ENCODE results near the gene TIAL1. TPM values are rescaled to one million over a fixed set of nuclear protein-coding genes. Genes with fewer than 3 reads are reported as not detected.

TIAL1 gene
- total RNA-seq, 2 experiments from 2014 or later = 159 to 174 TPM

DNA sequence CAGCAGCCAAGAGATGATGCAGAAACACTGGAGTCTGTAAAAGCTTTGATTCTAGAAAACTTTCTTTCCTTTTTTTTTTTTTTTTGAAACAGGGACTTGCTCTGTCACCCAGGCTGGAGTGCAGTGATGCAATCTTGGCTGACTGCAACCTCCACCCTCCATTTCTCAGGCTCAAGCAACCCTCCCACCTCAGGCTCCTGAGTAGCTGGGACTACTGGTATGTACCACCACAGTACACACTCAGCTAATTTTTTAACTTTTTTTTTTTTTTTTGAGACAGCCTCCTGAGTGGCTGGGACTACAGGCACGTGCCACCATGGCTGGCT lies 37.4 kb upstream of the TIAL1 start:
- H3K27me3 Mint-ChIP-seq = no peaks in the 10 kb centered on the region
- H3K4me1 Mint-ChIP-seq (ENCODE audit: low read depth) = no peaks in the 10 kb centered on the region
- no peak for ATAC-seq (ENCODE audit: poor library complexity)
- Histone ChIP-seq H3K9me3 (ENCODE audit: control insufficient read depth in 1 of 2, insufficient read depth in 1 of 2, low read length in 2 of 2) (no peaks in the 10 kb centered on the region), H3K4me3 (ENCODE audit: low read length) (no peak overlapping the region), H3K27me3 (ENCODE audit: control insufficient read depth in 1 of 2, insufficient read depth in 2 of 2, low read length in 2 of 2) (no peaks in the 10 kb centered on the region), H3K36me3 (ENCODE audit: insufficient read depth, low read length) (no peaks in the 10 kb centered on the region), H3K4me1 (ENCODE audit: insufficient read depth, low read length) (no peaks in the 10 kb centered on the region), H3K27ac (ENCODE audit: low read depth in 1 of 2, low read length in 2 of 2) (no peak overlapping the region)
- TF ChIP-seq, protein P1, sequence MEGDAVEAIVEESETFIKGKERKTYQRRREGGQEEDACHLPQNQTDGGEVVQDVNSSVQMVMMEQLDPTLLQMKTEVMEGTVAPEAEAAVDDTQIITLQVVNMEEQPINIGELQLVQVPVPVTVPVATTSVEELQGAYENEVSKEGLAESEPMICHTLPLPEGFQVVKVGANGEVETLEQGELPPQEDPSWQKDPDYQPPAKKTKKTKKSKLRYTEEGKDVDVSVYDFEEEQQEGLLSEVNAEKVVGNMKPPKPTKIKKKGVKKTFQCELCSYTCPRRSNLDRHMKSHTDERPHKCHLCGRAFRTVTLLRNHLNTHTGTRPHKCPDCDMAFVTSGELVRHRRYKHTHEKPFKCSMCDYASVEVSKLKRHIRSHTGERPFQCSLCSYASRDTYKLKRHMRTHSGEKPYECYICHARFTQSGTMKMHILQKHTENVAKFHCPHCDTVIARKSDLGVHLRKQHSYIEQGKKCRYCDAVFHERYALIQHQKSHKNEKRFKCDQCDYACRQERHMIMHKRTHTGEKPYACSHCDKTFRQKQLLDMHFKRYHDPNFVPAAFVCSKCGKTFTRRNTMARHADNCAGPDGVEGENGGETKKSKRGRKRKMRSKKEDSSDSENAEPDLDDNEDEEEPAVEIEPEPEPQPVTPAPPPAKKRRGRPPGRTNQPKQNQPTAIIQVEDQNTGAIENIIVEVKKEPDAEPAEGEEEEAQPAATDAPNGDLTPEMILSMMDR (IDR thresholded peaks at IDR 0.05) = no peak
- no peak overlapping the region for H3K27ac Mint-ChIP-seq
- intact Hi-C loops (cut with DNase I, micrococcal nuclease) = no loop called here
- CTCF ChIA-PET = interaction anchor here (0.6 to 1.3 kb wide), 2 partner anchors 32 to 118 kb away, joined by 3 to 6 read pairs; no protein-coding TSS in a partner anchor
- DNase-seq = no peak
- POLR2A ChIA-PET = interaction anchor here (0.6 to 1.2 kb wide), 2 partner anchors 20 to 436 kb away, joined by 3 read pairs; no protein-coding TSS in a partner anchor
- no peaks in the 10 kb centered on the region for H3K9me3 Mint-ChIP-seq
- no peak overlapping the region for H3K4me3 Mint-ChIP-seq
- H3K36me3 Mint-ChIP-seq (ENCODE audit: low read depth) = no peaks in the 10 kb centered on the region

DNA sequence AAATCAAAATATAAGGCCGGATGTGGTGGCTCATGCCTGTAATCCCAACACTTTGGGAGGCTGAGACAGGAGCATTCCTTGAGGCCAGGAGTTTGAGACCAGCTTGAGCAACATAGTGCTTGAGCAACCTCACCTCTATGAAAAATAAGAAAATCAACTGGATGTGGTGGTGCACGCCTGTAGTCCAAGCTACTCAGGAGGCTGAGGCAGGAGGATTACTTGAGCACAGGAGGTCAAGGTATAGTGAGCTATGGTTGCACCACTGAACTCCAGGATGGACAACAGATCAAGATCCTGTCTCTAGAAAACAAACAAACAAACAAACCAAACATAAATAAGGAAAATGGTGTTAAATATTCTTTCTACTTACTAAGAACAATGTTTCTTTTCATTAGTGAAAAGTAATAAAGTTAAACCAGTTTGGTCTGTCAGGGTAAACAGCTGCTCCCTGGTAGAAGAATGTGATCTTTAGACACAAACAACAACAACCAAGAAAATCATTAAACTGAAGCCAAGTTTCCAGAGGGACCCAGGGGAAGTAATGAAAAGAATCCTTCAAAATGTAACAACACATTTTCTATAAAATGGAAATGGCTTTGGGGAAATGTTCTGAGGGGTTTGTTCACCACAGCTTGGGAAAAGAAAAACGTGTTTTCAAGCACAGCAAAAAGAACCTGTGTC lies 36.9 kb upstream of the TIAL1 start:
- Mint-ChIP-seq H3K27ac (no peak overlapping the region), H3K36me3 (ENCODE audit: low read depth) (no peaks in the 10 kb centered on the region), H3K27me3 (no peaks in the 10 kb centered on the region), H3K4me3 (no peak overlapping the region), H3K9me3 (no peaks in the 10 kb centered on the region), H3K4me1 (ENCODE audit: low read depth) (no peaks in the 10 kb centered on the region)
- Histone ChIP-seq H3K4me3 (ENCODE audit: low read length) (no peak overlapping the region), H3K27ac (ENCODE audit: low read depth in 1 of 2, low read length in 2 of 2) (no peak overlapping the region), H3K4me1 (ENCODE audit: insufficient read depth, low read length) (no peaks in the 10 kb centered on the region), H3K36me3 (ENCODE audit: insufficient read depth, low read length) (no peaks in the 10 kb centered on the region), H3K27me3 (ENCODE audit: control insufficient read depth in 1 of 2, insufficient read depth in 2 of 2, low read length in 2 of 2) (no peaks in the 10 kb centered on the region), H3K9me3 (ENCODE audit: control insufficient read depth in 1 of 2, insufficient read depth in 1 of 2, low read length in 2 of 2) (no peaks in the 10 kb centered on the region)
- ATAC-seq (ENCODE audit: poor library complexity) (no peak), DNase-seq (no peak)
- POLR2A ChIA-PET = interaction anchor here (0.6 to 1.2 kb wide), 2 partner anchors 20 to 435 kb away, joined by 3 read pairs; no protein-coding TSS in a partner anchor
- intact Hi-C loops (cut with DNase I, micrococcal nuclease) = no loop called here
- CTCF ChIA-PET = interaction anchor here (0.6 to 1.3 kb wide), 2 partner anchors 31 to 118 kb away, joined by 3 to 6 read pairs; no protein-coding TSS in a partner anchor
- TF ChIP-seq, protein P1 (IDR thresholded peaks at IDR 0.05) = no peak

DNA sequence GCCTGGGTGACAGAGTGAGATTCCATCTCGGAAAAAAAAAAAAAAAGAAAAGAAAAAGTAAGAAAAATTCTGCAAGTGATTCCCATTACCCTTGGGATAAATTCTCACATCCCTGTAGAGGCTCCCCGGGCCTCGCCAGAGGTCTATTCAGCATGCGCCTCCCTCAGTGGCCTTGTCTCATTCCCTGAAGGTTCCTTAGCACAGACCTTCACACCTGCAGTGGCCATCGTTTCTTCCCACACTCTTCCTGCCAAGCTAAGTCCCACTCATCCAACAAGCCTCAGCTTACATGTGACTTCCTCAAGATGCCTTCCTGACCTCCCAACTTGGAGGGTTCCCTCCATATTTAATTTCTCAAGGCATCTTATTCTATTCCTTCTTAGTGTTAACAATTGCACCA lies 33.5 kb upstream of the TIAL1 start:
- H3K27me3 Mint-ChIP-seq = no peaks in the 10 kb centered on the region
- intact Hi-C loops (cut with DNase I, micrococcal nuclease) = no loop called here
- TF ChIP-seq, protein P1 (IDR thresholded peaks at IDR 0.05) = no peak
- no peaks in the 10 kb centered on the region for H3K4me1 Mint-ChIP-seq (ENCODE audit: low read depth)
- DNase-seq = no peak
- Histone ChIP-seq H3K27me3 (ENCODE audit: control insufficient read depth in 1 of 2, insufficient read depth in 2 of 2, low read length in 2 of 2) (no peaks in the 10 kb centered on the region), H3K27ac (ENCODE audit: low read depth in 1 of 2, low read length in 2 of 2) (no peak overlapping the region), H3K36me3 (ENCODE audit: insufficient read depth, low read length) (no peaks in the 10 kb centered on the region), H3K4me1 (ENCODE audit: insufficient read depth, low read length) (no peaks in the 10 kb centered on the region), H3K9me3 (ENCODE audit: control insufficient read depth in 1 of 2, insufficient read depth in 1 of 2, low read length in 2 of 2) (no peaks in the 10 kb centered on the region), H3K4me3 (ENCODE audit: low read length) (no peak overlapping the region)
- no peak overlapping the region for H3K4me3 Mint-ChIP-seq
- no peak for ATAC-seq (ENCODE audit: poor library complexity)
- ChIA-PET POLR2A (no interaction called here), CTCF (no interaction called here)
- no peak overlapping the region for H3K27ac Mint-ChIP-seq
- H3K36me3 Mint-ChIP-seq (ENCODE audit: low read depth) = no peaks in the 10 kb centered on the region
- H3K9me3 Mint-ChIP-seq = no peaks in the 10 kb centered on the region

All from CD4-positive, alpha-beta T cell (primary cell).